CD14-positive monocyte (primary cell): ENCODE results near the gene CBY1. TPM values are rescaled to one million over a fixed set of nuclear protein-coding genes. Genes with fewer than 3 reads are reported as not detected.
"Not testable (repeated sequence)": the region's sequence is repeated elsewhere in the genome, so short reads cannot be mapped to it uniquely, and the experiment has no call there.

ENCODE experiments used
- DNase-seq, 3 donors: peaks; one replicate each; pipeline ENCODE4 v3.0.0-alpha.2; 2011 to 2022
- H2AFZ ChIP-seq: 2 replicates; pipeline ENCODE4 v1.6.0; 2012; ENCODE audit warnings: mild to moderate bottlenecking, low read depth, low read length, inconsistent platforms; ENCODE audit not compliant: insufficient read depth, poor library complexity, severe bottlenecking
- H3K27ac ChIP-seq, 2 donors: 1 replicate in 1 of 2; 2 replicates in 1 of 2; pipeline ENCODE4 v1.5.1; 2012 to 2013; ENCODE audit warnings: low read length in 2 of 2, control low read depth in 1 of 2, inconsistent platforms in 1 of 2, low read depth in 1 of 2, mild to moderate bottlenecking in 1 of 2
- H3K27me3 ChIP-seq, 2 donors: one replicate each; pipeline versions ENCODE4 v1.6.0 to v1.6.1; 2011 to 2013; ENCODE audit warnings: low read length in 2 of 2; ENCODE audit not compliant: control insufficient read depth in 2 of 2, insufficient read depth in 2 of 2
- H3K36me3 ChIP-seq, 2 donors: replicated peaks in 1 of 2; 1 replicate in 1 of 2; 2 replicates in 1 of 2; pipeline versions ENCODE4 v1.5.1 to v1.6.1; 2012 to 2013; ENCODE audit warnings: low read length in 2 of 2, control low read depth in 1 of 2, inconsistent platforms in 1 of 2, mild to moderate bottlenecking in 1 of 2; ENCODE audit not compliant: insufficient read depth in 2 of 2, control insufficient read depth in 1 of 2
- H3K4me1 ChIP-seq, 2 donors: 1 replicate in 1 of 2; 2 replicates in 1 of 2; pipeline versions ENCODE4 v1.5.1 to v1.6.1; 2012 to 2013; ENCODE audit warnings: low read length in 2 of 2, control low read depth in 1 of 2, inconsistent platforms in 1 of 2, mild to moderate bottlenecking in 1 of 2, moderate library complexity in 1 of 2; ENCODE audit not compliant: insufficient read depth in 2 of 2, control insufficient read depth in 1 of 2
- H3K4me2 ChIP-seq: replicated peaks from 2 replicates; pipeline ENCODE3; 2012; ENCODE audit warnings: low read length, moderate library complexity, mild to moderate bottlenecking; ENCODE audit not compliant: poor library complexity, severe bottlenecking; ENCODE audit errors: extremely low read depth
- H3K4me3 ChIP-seq, 3 experiments: fragments of 200-600 bp in 1 of 3; sonication (generic) in 1 of 3; replicated peaks in 1 of 3; 1 replicate in 2 of 3; 2 replicates in 1 of 3; pipeline ENCODE4 v1.5.1; 2011 to 2013; ENCODE audit warnings: low read length in 3 of 3, mild to moderate bottlenecking in 3 of 3, control low read depth in 2 of 3, low read depth in 2 of 3, inconsistent platforms in 1 of 3, moderate library complexity in 1 of 3
- H3K79me2 ChIP-seq: 2 replicates; pipeline ENCODE4 v1.6.0; 2012; ENCODE audit warnings: mild to moderate bottlenecking, control low read depth, inconsistent platforms, low read length, moderate library complexity; ENCODE audit not compliant: insufficient read depth
- H3K9ac ChIP-seq: 2 replicates; pipeline ENCODE4 v1.6.0; 2017; ENCODE audit warnings: low read length, mild to moderate bottlenecking; ENCODE audit not compliant: insufficient read depth, poor library complexity, severe bottlenecking
- H3K9me3 ChIP-seq, 2 donors: replicated peaks in 1 of 2; 1 replicate in 1 of 2; 2 replicates in 1 of 2; pipeline versions ENCODE4 v1.5.1 to v1.6.1; 2012 to 2013; ENCODE audit warnings: low read length in 2 of 2, control low read depth in 1 of 2; ENCODE audit not compliant: control insufficient read depth in 1 of 2, insufficient read depth in 1 of 2
- H4K20me1 ChIP-seq: 2 replicates; pipeline ENCODE4 v1.6.0; 2012; ENCODE audit warnings: mild to moderate bottlenecking, low read length, control low read depth, moderate library complexity; ENCODE audit not compliant: insufficient read depth
- H3K27ac Mint-ChIP-seq, 7 donors: one replicate each; pipeline ENCODE4 v1.8.0; 2020; ENCODE audit warnings: mild to moderate bottlenecking in 7 of 7, mixed read lengths in 7 of 7, moderate library complexity in 6 of 7, inconsistent platforms in 2 of 7
- H3K27me3 Mint-ChIP-seq, 3 donors: one replicate each; pipeline ENCODE4 v1.8.0; 2021 to 2022; ENCODE audit warnings: low read depth in 3 of 3, mild to moderate bottlenecking in 3 of 3, mixed read lengths in 3 of 3, moderate library complexity in 3 of 3, inconsistent platforms in 1 of 3
- H3K36me3 Mint-ChIP-seq, 2 donors: one replicate each; pipeline ENCODE4 v1.8.0; 2020; ENCODE audit warnings: mixed read lengths in 2 of 2, inconsistent platforms in 1 of 2, mild to moderate bottlenecking in 1 of 2
- H3K4me1 Mint-ChIP-seq: one replicate; pipeline ENCODE4 v1.8.0; 2020; ENCODE audit warnings: mild to moderate bottlenecking, mixed read lengths
- H3K4me3 Mint-ChIP-seq, 2 donors: one replicate each; pipeline ENCODE4 v1.8.0; 2020; ENCODE audit warnings: mild to moderate bottlenecking in 2 of 2, mixed read lengths in 2 of 2, moderate library complexity in 1 of 2
- H3K9me3 Mint-ChIP-seq, 7 donors: one replicate each; pipeline ENCODE4 v1.8.0; 2020 to 2022; ENCODE audit warnings: mixed read lengths in 7 of 7, mild to moderate bottlenecking in 6 of 7, moderate library complexity in 6 of 7, inconsistent platforms in 2 of 7
- CTCF ChIP-seq: fragments of 200-600 bp; IDR thresholded peaks from one replicate; pipeline ENCODE4 v1.8.0; 2022; ENCODE audit warnings: antibody characterized with exemption, mild to moderate bottlenecking
- WGBS: methylation state at CpG from one replicate; pipeline ENCODE4 v1.1.5; 2013; ENCODE audit warnings: missing lambda C conversion rate; ENCODE audit not compliant: insufficient coverage; 5-methylcytosine and 5-hydroxymethylcytosine counted together
- intact Hi-C, 2 donors: fragments of 100-400 bp; cut with micrococcal nuclease; formaldehyde crosslinking; loops; one replicate each; pipeline versions ENCODE4 v1.15.0 to v1.15.1; 2023
- polyA plus RNA-seq, 3 donors: library from polyadenylated mRNA; depleted of rRNA in 1 of 3; unstranded in 2 of 3; stranded (reverse) in 1 of 3; fragments of 300-500 nt in 2 of 3; fragments of >200 nt in 1 of 3; fragmentation: Illumina TruSeq in 2 of 3; gene quantifications; 1 replicate in 2 of 3; 2 replicates in 1 of 3; pipeline ENCODE4 v1.2.3, GENCODE V29; 2012 to 2021

CBY1 gene
- polyA plus RNA-seq, 3 donors: 1.1 to 4.1 (median 1.7) TPM

GRCh38 chr22:38613588-38613987 lies 42.9 kb upstream of the CBY1 start:
- H3K9me3 ChIP-seq: peaks cover 0 to 4% of the 10 kb centered on the region in 2 donors
- no peak overlapping the region for H2AFZ ChIP-seq
- H3K36me3 ChIP-seq: no peaks in the 10 kb centered on the region
- H3K4me3 ChIP-seq: no peak overlapping the region
- no peak overlapping the region for H3K27ac ChIP-seq
- WGBS: 96% methylated on average over 3 of the region's 4 CpGs
- no peak for TF ChIP-seq CTCF
- no peaks in the 10 kb centered on the region for H3K79me2 ChIP-seq
- no peak overlapping the region for H3K9ac ChIP-seq
- no peak overlapping the region for H3K27ac Mint-ChIP-seq
- no peak overlapping the region for H3K4me2 ChIP-seq
- no peak for DNase-seq
- peaks cover 4 to 10% (median 9%) of the 10 kb centered on the region in 7 donors for H3K9me3 Mint-ChIP-seq
- H3K27me3 ChIP-seq: no peaks in the 10 kb centered on the region
- no peaks in the 10 kb centered on the region for H3K4me1 ChIP-seq
- H3K4me3 Mint-ChIP-seq: no peak overlapping the region
- intact Hi-C loops: no loop called here
- H4K20me1 ChIP-seq: no peaks in the 10 kb centered on the region
- H3K27me3 Mint-ChIP-seq: peaks cover 0 to 6% (median 4%) of the 10 kb centered on the region in 3 donors
- H3K36me3 Mint-ChIP-seq: no peaks in the 10 kb centered on the region
- H3K4me1 Mint-ChIP-seq: no peaks in the 10 kb centered on the region

- no peak overlapping the region for H3K4me3 ChIP-seq
- no peak overlapping the region for H3K4me2 ChIP-seq
- H3K9me3 Mint-ChIP-seq: peaks cover 4 to 14% (median 13%) of the 10 kb centered on the region in 7 donors
- no peak overlapping the region for H3K27ac ChIP-seq
- no peaks in the 10 kb centered on the region for H4K20me1 ChIP-seq
- peaks cover 0 to 4% (median 2%) of the 10 kb centered on the region in 3 donors for H3K27me3 Mint-ChIP-seq
- no peaks in the 10 kb centered on the region for H3K4me1 Mint-ChIP-seq
- TF ChIP-seq CTCF: no peak
- H3K4me1 ChIP-seq: no peaks in the 10 kb centered on the region
- no peak overlapping the region for H3K27ac Mint-ChIP-seq
- H3K27me3 ChIP-seq: no peaks in the 10 kb centered on the region
- peaks cover 0 to 4% of the 10 kb centered on the region in 2 donors for H3K9me3 ChIP-seq
- H3K36me3 Mint-ChIP-seq: no peaks in the 10 kb centered on the region
- no peak for DNase-seq
- H3K4me3 Mint-ChIP-seq: no peak overlapping the region
- no peaks in the 10 kb centered on the region for H3K36me3 ChIP-seq
- no peak overlapping the region for H2AFZ ChIP-seq
- no peaks in the 10 kb centered on the region for H3K79me2 ChIP-seq
- no peak overlapping the region for H3K9ac ChIP-seq
- WGBS: 100% methylated on average over 2 of the region's 4 CpGs
- intact Hi-C loops: no loop called here
Measured at GRCh38 chr22:38614332-38615063, 41.9 kb upstream of the CBY1 start.

GRCh38 chr22:38615064-38615405 lies 41.4 kb upstream of the CBY1 start:
- H3K4me1 ChIP-seq, H3K79me2 ChIP-seq, intact Hi-C loops, H3K4me1 Mint-ChIP-seq, H3K36me3 ChIP-seq, H3K27ac Mint-ChIP-seq, H3K4me3 Mint-ChIP-seq, H2AFZ ChIP-seq, H3K4me2 ChIP-seq, H3K4me3 ChIP-seq, H3K27me3 Mint-ChIP-seq, DNase-seq, H4K20me1 ChIP-seq, H3K36me3 Mint-ChIP-seq, H3K27me3 ChIP-seq, H3K27ac ChIP-seq, H3K9ac ChIP-seq, H3K9me3 ChIP-seq: not testable (repeated sequence)
- WGBS: 98% methylated on average over 5 of the region's 9 CpGs
- H3K9me3 Mint-ChIP-seq: peaks cover 4 to 16% (median 13%) of the 10 kb centered on the region in 7 donors
